Fibroblast of lung (primary cell): ENCODE data around the gene KLHL3. TPM values are rescaled to one million over a fixed set of nuclear protein-coding genes. Genes with fewer than 3 reads are reported as not detected.

Experiments
- DNase-seq, 2 donors: peaks; one replicate each; pipeline versions ENCODE4 v3.0.0 to v3.0.0-alpha.2; 2010; ENCODE audit warnings: low read depth in 2 of 2
- H2AFZ ChIP-seq: 2 replicates; pipeline ENCODE4 v1.5.1; 2012; ENCODE audit warnings: low read length, control low read depth, inconsistent platforms
- H3K27ac ChIP-seq: 2 replicates; pipeline ENCODE4 v1.5.1; 2011; ENCODE audit warnings: low read length, control low read depth; ENCODE audit not compliant: insufficient read depth
- H3K27me3 ChIP-seq: 2 replicates; pipeline ENCODE4 v1.5.1; 2011; ENCODE audit warnings: mild to moderate bottlenecking, low read length; ENCODE audit not compliant: control insufficient read depth, insufficient read depth
- H3K36me3 ChIP-seq: 2 replicates; pipeline ENCODE4 v1.5.1; 2011; ENCODE audit warnings: low read length; ENCODE audit not compliant: control insufficient read depth, insufficient read depth
- H3K4me1 ChIP-seq: 2 replicates; pipeline ENCODE4 v1.5.1; 2011; ENCODE audit warnings: low read length; ENCODE audit not compliant: control insufficient read depth, insufficient read depth; ENCODE audit errors: extremely low read depth
- H3K4me2 ChIP-seq: 2 replicates; pipeline ENCODE4 v1.5.1; 2011; ENCODE audit warnings: low read length, control low read depth; ENCODE audit not compliant: insufficient read depth; ENCODE audit errors: extremely low read depth
- H3K4me3 ChIP-seq, 4 experiments: fragments of 200-600 bp in 1 of 4; sonication (generic) in 1 of 4; replicated peaks in 1 of 4; 2 replicates each; pipeline ENCODE4 v1.5.1; 2011 to 2016; ENCODE audit warnings: low read length in 4 of 4, low read depth in 3 of 4, mild to moderate bottlenecking in 3 of 4, control low read depth in 2 of 4, inconsistent platforms in 1 of 4, mixed read lengths in 1 of 4; ENCODE audit not compliant: insufficient read depth in 1 of 4; ENCODE audit errors: control extremely low read depth in 1 of 4
- H3K79me2 ChIP-seq: 2 replicates; pipeline ENCODE4 v1.5.1; 2012; ENCODE audit warnings: mild to moderate bottlenecking, low read length, inconsistent platforms; ENCODE audit not compliant: control insufficient read depth, insufficient read depth
- H3K9ac ChIP-seq: 2 replicates; pipeline ENCODE4 v1.5.1; 2011; ENCODE audit warnings: mild to moderate bottlenecking, low read length, control low read depth; ENCODE audit not compliant: insufficient read depth
- H3K9me3 ChIP-seq: 2 replicates; pipeline ENCODE4 v1.5.1; 2012; ENCODE audit warnings: low read depth, low read length; ENCODE audit not compliant: control insufficient read depth, insufficient read depth
- H4K20me1 ChIP-seq: 2 replicates; pipeline ENCODE4 v1.5.1; 2011; ENCODE audit warnings: low read length; ENCODE audit not compliant: control insufficient read depth, insufficient read depth; ENCODE audit errors: extremely low read depth
- CTCF ChIP-seq, 2 donors: IDR thresholded peaks in 1 of 2; conservative IDR thresholded peaks in 1 of 2; 1 replicate in 1 of 2; 2 replicates in 1 of 2; pipeline ENCODE4 v1.5.1; 2011 to 2012; ENCODE audit warnings: low read length in 2 of 2, control low read depth in 1 of 2, inconsistent platforms in 1 of 2, low read depth in 1 of 2, mild to moderate bottlenecking in 1 of 2
- EZH2 ChIP-seq: IDR thresholded peaks from 2 replicates; pipeline ENCODE4 v1.5.1; 2012; ENCODE audit warnings: low read length, control low read depth, mild to moderate bottlenecking; ENCODE audit errors: missing control alignments
- polyA plus RNA-seq, 2 donors: library from polyadenylated mRNA; depleted of rRNA in 1 of 2; stranded (reverse) in 1 of 2; unstranded in 1 of 2; fragments of >200 nt; gene quantifications; 2 replicates each; pipeline ENCODE4 v1.2.1, GENCODE V29; 2011 to 2012; ENCODE audit warnings: missing spikeins in 1 of 2
- total RNA-seq: library from RNA; depleted of rRNA; stranded (reverse); fragments of >200 nt; gene quantifications from 2 replicates; pipeline ENCODE4 v1.2.1, GENCODE V29; 2014

The KLHL3 gene
- total and polyA plus RNA-seq, 2 donors (not counting 1 experiment from before 2014, with no cell fraction given): 0.60 to 2.3 TPM

- Histone ChIP-seq H3K79me2 (no peaks in the 10 kb centered on the region), H3K27me3 (no peaks in the 10 kb centered on the region), H3K36me3 (no peaks in the 10 kb centered on the region), H3K27ac (no peak overlapping the region), H3K9me3 (no peaks in the 10 kb centered on the region), H3K4me1 (no peaks in the 10 kb centered on the region), H4K20me1 (no peaks in the 10 kb centered on the region), H2AFZ (no peak overlapping the region), H3K4me2 (no peak overlapping the region), H3K4me3 (no peak overlapping the region), H3K9ac (no peak overlapping the region)
- no peak for TF ChIP-seq EZH2
- no peak for TF ChIP-seq CTCF (conservative IDR thresholded peaks at IDR 0.05 in 1 of 2, IDR thresholded peaks at IDR 0.05 in 1 of 2; ENCODE audit: low read depth in 1 of 2, low read length in 2 of 2)
- no peak for DNase-seq
Measured at GRCh38 chr5:137598399-137598798, 137.5 kb downstream of the KLHL3 start.

- no peak overlapping the region for H2AFZ ChIP-seq
- H3K27ac ChIP-seq: no peak overlapping the region
- no peak overlapping the region for H3K4me2 ChIP-seq
- no peaks in the 10 kb centered on the region for H3K36me3 ChIP-seq
- H3K79me2 ChIP-seq: no peaks in the 10 kb centered on the region
- TF ChIP-seq EZH2: no peak
- H4K20me1 ChIP-seq: no peaks in the 10 kb centered on the region
- no peaks in the 10 kb centered on the region for H3K9me3 ChIP-seq
- H3K27me3 ChIP-seq: no peaks in the 10 kb centered on the region
- no peaks in the 10 kb centered on the region for H3K4me1 ChIP-seq
- H3K4me3 ChIP-seq: no peak overlapping the region
- DNase-seq: no peak
- no peak overlapping the region for H3K9ac ChIP-seq
Measured at GRCh38 chr5:137596941-137597340, 138.9 kb downstream of the KLHL3 start.

- no peak overlapping the region for H3K4me2 ChIP-seq
- TF ChIP-seq CTCF (conservative IDR thresholded peaks at IDR 0.05 in 1 of 2, IDR thresholded peaks at IDR 0.05 in 1 of 2; ENCODE audit: low read depth in 1 of 2, low read length in 2 of 2) (no peak), EZH2 (no peak)
- no peaks in the 10 kb centered on the region for H3K9me3 ChIP-seq
- no peak for DNase-seq
- H3K27me3 ChIP-seq: no peaks in the 10 kb centered on the region
- H3K4me1 ChIP-seq: no peaks in the 10 kb centered on the region
- H2AFZ ChIP-seq: no peak overlapping the region
- no peak overlapping the region for H3K4me3 ChIP-seq
- no peak overlapping the region for H3K9ac ChIP-seq
- no peaks in the 10 kb centered on the region for H3K36me3 ChIP-seq
- no peak overlapping the region for H3K27ac ChIP-seq
- no peaks in the 10 kb centered on the region for H4K20me1 ChIP-seq
- no peaks in the 10 kb centered on the region for H3K79me2 ChIP-seq
Measured at GRCh38 chr5:137595396-137596079, 140.4 kb downstream of the KLHL3 start.
